ENCODE data around the gene MRPS22.
"Not testable (repeated sequence)": the region's sequence is repeated elsewhere in the genome, so short reads cannot be mapped to it uniquely, and the experiment has no call there.

Gene MRPS22

DNA sequence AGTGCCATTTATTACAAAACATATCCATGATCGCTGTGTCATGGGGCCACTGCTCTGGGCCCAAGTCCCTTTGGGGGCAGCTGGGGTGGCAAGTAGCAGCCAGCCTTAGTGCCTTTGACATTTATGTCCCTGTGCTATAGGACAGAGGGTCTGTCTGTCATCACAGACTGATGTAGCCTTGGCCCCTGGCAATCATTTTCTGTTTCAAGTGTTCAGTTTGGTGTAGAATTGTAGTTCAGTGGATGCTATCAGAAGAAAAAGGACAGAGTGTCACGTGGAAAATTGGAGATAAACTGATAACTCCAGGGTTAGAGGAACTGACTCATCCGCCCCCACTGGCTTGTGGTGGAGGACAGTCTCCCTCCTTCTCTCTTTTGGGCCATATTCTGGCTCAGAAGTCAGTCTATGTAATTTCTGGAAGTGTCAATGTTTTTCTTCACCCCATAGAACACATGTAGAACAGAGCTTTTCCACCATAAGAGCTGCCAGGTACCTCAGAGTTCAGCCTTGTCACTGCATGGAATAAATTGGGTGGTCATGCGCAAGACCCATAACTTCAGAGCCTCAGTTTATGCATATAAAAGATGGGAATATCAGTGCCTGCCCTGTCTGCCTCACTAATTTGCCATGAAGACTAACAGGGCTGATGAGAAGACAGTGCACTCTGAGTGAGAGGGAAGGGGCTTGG lies 4.5 kb upstream of the MRPS22 start:
- FAIRE-seq, result no peak

GRCh38 chr3:139340784-139341183 lies 3.0 kb upstream of the MRPS22 start:
- FAIRE-seq, result no peak

DNA sequence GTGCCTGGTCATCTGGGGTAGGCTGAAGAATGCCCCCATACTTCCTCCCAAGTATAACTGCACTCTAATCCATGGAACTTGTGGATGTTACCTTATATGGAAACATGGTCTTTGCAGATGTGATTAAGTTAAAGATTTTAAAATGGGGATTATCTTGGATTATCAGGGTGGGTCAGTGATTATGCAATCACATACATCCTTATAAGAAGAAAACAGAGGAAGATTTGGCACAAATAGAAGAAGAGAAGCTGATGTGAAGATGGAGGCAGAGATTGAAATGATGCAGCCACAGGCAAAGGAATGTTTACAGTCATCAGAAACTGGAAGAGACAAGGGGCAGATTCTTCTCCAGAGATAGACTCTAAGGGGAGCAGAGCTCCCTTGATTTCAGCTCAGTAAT lies 1.8 kb upstream of the MRPS22 start:
- FAIRE-seq, result no peak

DNA sequence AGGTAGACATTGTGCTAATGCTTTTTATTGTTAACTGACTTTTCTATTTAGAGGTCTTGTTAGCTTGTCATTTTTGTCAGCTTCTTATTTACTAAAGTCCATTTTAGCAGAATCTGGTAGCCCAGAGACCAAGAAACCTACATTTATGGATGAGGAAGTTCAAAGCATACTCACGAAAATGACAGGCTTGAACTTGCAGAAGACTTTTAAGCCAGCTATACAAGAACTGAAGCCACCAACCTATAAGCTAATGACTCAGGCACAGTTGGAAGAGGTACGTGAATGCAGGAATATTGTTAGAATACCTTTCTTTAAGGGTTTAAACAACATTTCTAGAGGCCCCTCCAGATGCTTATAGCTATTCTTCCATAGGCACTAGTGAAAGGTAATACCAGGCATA lies 3.0 kb downstream of the MRPS22 start:
- FAIRE-seq, result no peak

- no peak for FAIRE-seq
Observed at GRCh38 chr3:139353920-139354556, 10.2 kb downstream of the MRPS22 start.

- FAIRE-seq, result no peak
Observed at GRCh38 chr3:139354661-139355060, 10.8 kb downstream of the MRPS22 start.

DNA sequence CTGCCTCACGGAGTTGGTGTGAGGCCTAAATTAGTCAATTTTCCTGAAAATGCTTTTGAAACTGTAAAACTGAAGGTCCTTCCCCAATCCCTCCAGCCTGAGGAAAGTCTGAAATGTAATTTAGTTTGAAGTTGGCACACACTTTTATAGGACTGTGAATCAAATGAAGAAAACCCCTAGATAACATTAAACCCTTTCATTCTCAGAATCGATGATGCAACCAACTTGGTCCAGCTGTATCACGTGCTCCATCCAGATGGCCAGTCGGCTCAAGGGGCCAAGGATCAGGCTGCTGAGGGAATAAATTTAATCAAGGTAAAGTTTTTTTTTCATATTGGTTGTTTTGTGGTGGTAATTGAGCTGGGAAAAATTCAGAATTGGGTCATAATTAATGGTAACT lies 11.7 kb downstream of the MRPS22 start:
- FAIRE-seq, result no peak

DNA sequence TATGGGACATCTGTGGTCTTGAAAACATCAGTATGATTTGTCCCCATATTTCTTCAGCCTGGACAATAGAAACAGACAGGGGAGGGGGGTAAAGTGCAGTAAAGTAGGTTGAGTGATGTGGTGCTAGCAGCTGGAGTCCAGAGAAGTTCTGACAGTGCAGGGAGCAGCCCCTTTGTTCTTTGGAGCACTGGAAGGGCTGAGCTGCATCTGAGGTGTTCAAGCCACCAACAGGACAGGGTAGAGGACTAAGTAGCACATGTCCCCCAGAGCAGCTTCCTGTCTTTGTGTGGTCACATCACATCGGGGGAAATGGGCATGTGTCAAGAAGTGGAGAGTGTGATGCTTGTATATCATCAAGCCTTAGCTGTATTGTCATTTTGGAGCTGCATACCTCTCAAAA lies 12.1 kb downstream of the MRPS22 start:
- no peak for FAIRE-seq

GRCh38 chr3:139357899-139358298 lies 14.1 kb downstream of the MRPS22 start:
- no peak for FAIRE-seq

DNA sequence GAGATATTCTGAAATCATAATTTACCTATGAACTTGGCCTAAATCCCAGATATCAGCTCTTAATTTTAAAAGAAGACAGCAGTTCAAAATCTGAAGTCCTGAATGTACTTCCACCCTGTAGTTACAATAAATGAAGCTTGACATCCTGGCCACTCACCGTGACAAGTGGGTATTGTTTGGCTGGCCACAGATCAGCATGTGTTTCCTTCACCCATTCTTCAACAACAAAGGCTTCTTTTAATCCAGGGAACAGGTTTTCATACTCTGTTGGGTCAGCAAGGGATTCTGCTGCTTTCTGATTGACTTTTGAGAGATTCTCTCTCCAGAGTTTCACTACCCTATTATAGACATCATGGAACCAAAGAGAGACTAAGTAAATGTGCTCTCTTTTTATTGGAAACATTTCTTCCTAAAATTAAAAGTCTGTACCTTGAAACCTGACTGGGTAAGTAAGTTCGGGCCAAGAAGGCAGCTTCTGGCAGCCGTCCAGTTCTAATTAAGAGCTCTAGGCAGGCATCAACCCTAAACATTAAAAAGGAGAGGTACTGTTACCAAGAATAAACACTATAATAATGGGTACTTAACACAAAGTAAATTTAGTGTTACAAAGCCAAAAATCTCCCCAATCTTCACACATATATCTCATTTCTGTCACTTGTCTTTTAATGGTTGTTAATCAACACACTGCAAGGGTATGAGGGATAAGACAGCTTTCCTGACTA lies 15.2 kb downstream of the MRPS22 start:
- FAIRE-seq, result no peak

DNA sequence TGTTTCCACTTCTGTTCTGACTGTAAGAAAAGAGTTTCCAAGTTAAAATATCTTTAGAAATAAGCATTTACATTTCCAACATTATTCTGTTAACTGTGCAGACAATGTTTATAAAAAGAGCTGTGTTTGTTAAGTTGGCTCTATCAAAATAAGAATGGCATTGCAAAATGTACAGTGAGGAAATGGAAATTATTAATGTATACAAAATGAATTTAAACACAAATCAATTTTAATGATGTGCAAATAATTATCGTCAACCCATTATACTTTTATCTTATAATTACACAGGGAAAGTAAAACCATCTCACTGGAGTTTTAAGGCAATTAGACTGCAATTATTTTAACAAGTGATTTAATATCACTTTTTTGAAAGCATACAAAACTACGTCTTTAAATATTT lies 17.5 kb downstream of the MRPS22 start:
- FAIRE-seq, result no peak

DNA sequence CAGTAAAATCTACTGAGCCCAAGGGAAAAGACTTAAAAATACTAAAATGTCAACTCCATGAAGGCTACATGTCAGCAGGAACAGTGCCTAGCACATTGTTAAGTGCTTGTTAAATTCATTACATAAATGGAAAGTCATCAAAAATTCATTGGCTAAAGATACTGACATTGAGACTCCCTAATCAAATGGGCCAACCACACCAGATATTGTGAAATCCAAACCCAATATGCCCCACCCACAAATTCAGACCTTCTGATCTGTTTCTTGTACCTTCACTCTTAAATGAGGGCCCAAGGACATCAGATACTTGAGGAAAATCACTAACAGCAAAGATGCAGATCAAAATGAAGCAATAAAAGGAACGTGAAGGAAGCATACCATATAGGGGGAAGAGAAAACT lies 20.7 kb downstream of the MRPS22 start:
- no peak for FAIRE-seq

DNA sequence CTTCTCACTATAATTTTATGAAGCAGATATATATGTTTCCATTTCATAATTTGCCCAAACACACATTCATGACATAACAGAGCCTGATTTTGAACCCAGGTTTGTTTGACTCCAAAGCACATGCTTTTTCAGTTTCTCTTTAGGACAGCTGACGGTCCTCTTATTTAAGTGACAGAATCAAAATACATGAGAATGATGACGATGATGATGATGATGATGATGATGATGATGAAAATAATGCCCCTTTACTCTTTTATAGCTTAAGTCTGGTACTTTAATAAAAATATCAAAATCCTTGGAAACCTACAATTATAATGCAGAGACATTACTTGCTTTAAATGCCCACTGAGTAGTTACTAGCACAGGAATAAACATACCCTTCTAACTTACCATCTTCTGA lies 30.3 kb downstream of the MRPS22 start:
- FAIRE-seq, result no peak

- no peak for FAIRE-seq
Observed at GRCh38 chr3:139377378-139377777, 33.6 kb downstream of the MRPS22 start.

- FAIRE-seq, result no peak
Observed at GRCh38 chr3:139378587-139379241, 34.9 kb downstream of the MRPS22 start.

GRCh38 chr3:139380575-139380974 lies 36.8 kb downstream of the MRPS22 start:
- no peak for FAIRE-seq

- FAIRE-seq, result not testable (repeated sequence)
Observed at GRCh38 chr3:139382291-139382690, 38.5 kb downstream of the MRPS22 start.

GRCh38 chr3:139388077-139388476 lies 44.3 kb downstream of the MRPS22 start:
- no peak for FAIRE-seq

GRCh38 chr3:139388821-139389551 lies 45.2 kb downstream of the MRPS22 start:
- FAIRE-seq, result no peak

- peak; percentile 66 for FAIRE-seq
Observed at GRCh38 chr3:139389552-139390368, 45.9 kb downstream of the MRPS22 start, which contains the start of gene COPB2. TSS of gene COPB2 (minus strand) at chr3:139389647. CDS start at chr3:139389550, 97 bp downstream.

DNA sequence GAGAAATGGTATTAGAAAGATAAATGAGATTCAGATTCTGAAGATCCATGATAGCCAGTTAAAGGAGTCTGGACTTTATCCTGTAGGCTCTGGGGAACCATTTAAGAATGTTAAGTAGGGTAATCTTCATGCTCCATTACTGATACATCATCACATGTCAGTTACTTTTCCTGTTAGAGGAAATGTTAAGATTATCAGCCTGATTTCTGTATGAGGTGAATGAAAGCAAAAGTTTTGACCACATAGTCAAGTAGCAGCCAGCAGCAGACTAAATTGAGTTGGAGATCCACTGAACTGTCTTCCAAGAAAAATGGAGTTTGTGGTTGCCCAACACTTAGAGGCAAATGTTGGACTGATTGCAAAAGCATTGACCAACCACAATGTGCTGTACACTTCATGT lies 50.3 kb downstream of the MRPS22 start:
- FAIRE-seq, result no peak

DNA sequence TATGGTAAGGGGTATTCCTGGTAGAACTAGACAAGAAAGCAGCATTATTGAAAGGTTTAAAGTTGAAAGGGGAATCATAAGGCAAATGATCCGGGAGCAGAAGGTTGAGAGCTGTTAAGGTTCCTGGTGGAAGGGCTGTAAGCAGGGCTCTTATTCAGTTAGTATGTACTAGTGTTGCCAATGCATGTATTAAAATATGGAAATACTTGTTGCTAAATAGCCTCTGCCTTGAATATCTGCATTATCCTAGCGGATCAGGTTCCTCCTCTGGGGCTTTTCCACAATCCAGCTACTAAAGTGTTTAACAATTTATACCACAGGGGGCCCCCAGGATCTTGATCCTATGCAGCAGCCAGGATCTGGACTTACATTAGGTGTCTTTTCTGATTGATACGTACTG lies 52.9 kb downstream of the MRPS22 start:
- no peak for FAIRE-seq

Data from colon (tissue), 2 donors.